Transverse colon (tissue), 4 donors: Measurements from ENCODE around the gene GDNF. TPM values are rescaled to one million over a fixed set of nuclear protein-coding genes. Genes with fewer than 3 reads are reported as not detected.
"Not testable (repeated sequence)": the region's sequence is repeated elsewhere in the genome, so short reads cannot be mapped to it uniquely, and the experiment has no call there.

Experiments
- DNase-seq: peaks from one replicate; pipeline ENCODE4 v3.0.0-alpha.2; 2019
- H3K27ac ChIP-seq, 4 donors: fragments of 200-600 bp; sonication (generic); 2 replicates each; pipeline ENCODE4 v1.5.1; 2016 to 2018; ENCODE audit warnings: inconsistent platforms in 4 of 4
- H3K27me3 ChIP-seq: fragments of 200-600 bp; sonication (generic); 2 replicates; pipeline ENCODE4 v1.5.1; 2017; ENCODE audit warnings: inconsistent platforms
- H3K36me3 ChIP-seq, 4 donors: fragments of 200-600 bp; sonication (generic); 2 replicates each; pipeline ENCODE4 v1.5.1; 2017 to 2019; ENCODE audit warnings: inconsistent platforms in 4 of 4
- H3K4me1 ChIP-seq, 4 donors: fragments of 200-600 bp; sonication (generic); 2 replicates each; pipeline ENCODE4 v1.5.1; 2017 to 2020; ENCODE audit warnings: inconsistent platforms in 4 of 4
- H3K4me3 ChIP-seq, 4 donors: fragments of 200-600 bp; sonication (generic); 1 replicate in 1 of 4; 2 replicates in 3 of 4; pipeline versions ENCODE4 v1.5.1 to v1.6.1; 2017 to 2019; ENCODE audit warnings: inconsistent platforms in 4 of 4
- H3K9me3 ChIP-seq, 2 donors: fragments of 200-600 bp; sonication (generic); 2 replicates each; pipeline ENCODE4 v1.5.1; 2017 to 2019; ENCODE audit warnings: inconsistent platforms in 2 of 2
- CTCF ChIP-seq, 5 experiments: fragments of 200-600 bp in 3 of 5; fragments of 450-650 bp in 2 of 5; sonication (generic) in 3 of 5; IDR thresholded peaks; 1 replicate in 2 of 5; 2 replicates in 3 of 5; pipeline ENCODE4 v1.5.1; 2016 to 2017; ENCODE audit warnings: antibody characterized with exemption in 5 of 5, inconsistent platforms in 3 of 5, mild to moderate bottlenecking in 2 of 5, moderate library complexity in 1 of 5
- EP300 ChIP-seq: sonication (generic); formaldehyde crosslinking; IDR thresholded peaks from one replicate; pipeline ENCODE4 v1.6.1; 2017; ENCODE audit warnings: antibody characterized with exemption, low read depth
- POLR2A ChIP-seq: fragments of 450-650 bp; IDR thresholded peaks from one replicate; pipeline ENCODE4 v1.6.1; 2016; ENCODE audit warnings: antibody characterized with exemption, mild to moderate bottlenecking, moderate library complexity
- POLR2AphosphoS5 ChIP-seq, 3 donors: sonication (generic); formaldehyde crosslinking; IDR thresholded peaks; one replicate each; pipeline ENCODE4 v1.6.1; 2016; ENCODE audit warnings: antibody characterized with exemption in 3 of 3
- WGBS, 2 donors: methylation state at CpG; one replicate each; pipeline ENCODE4 v1.1.5; 2018; ENCODE audit warnings: low coverage in 1 of 2; 5-methylcytosine and 5-hydroxymethylcytosine counted together
- in situ Hi-C, 4 donors: fragments of 200-750 bp; cut with MboI; loops; one replicate each; pipeline versions ENCODE4 v1.15.0 to v1.15.1; 2017; ENCODE audit warnings: low sequenced_read_pairs in 3 of 4, low pct_ligation_motif_present in 1 of 4, low pct_unique_long_range_greater_than_20kb in 1 of 4
- intact Hi-C: fragments of 100-400 bp; cut with DNase I; formaldehyde crosslinking; loops from one replicate; pipeline ENCODE4 v1.15.1; 2023; ENCODE audit warnings: low total_unique reads
- total RNA-seq, 4 donors: library from RNA; depleted of rRNA; stranded (reverse); fragments of >200 nt; gene quantifications; one replicate each; pipeline ENCODE4 v1.1.0, GENCODE V29; 2016

The GDNF gene
- total RNA-seq, 4 donors from 2014 or later: 0.80 to 2.4 (median 1.8) TPM

- H3K4me3 ChIP-seq: no peak overlapping the region
- no peak overlapping the region for H3K27ac ChIP-seq
- in situ Hi-C loops: no loop called here
- no peaks in the 10 kb centered on the region for H3K27me3 ChIP-seq
- WGBS, 2 donors: 47 to 49% methylated on average over 2 of the region's 2 CpGs
- H3K4me1 ChIP-seq: no peaks in the 10 kb centered on the region
- intact Hi-C loops: no loop called here
- no peak for DNase-seq
- no peak for TF ChIP-seq POLR2A
- TF ChIP-seq EP300: no peak
- TF ChIP-seq CTCF (IDR thresholded peaks at IDR 0.05): no peak
- no peak for TF ChIP-seq POLR2AphosphoS5 (IDR thresholded peaks at IDR 0.05)
- H3K9me3 ChIP-seq: no peaks in the 10 kb centered on the region
- no peaks in the 10 kb centered on the region for H3K36me3 ChIP-seq
These were observed 48.5 kb downstream of the GDNF start for GRCh38 chr5:37791321-37791720.

GRCh38 chr5:37789991-37790390 is 49.9 kb downstream of the GDNF start:
- 39 to 83% methylated on average over 1 to 2 of the region's 2 CpGs for WGBS, 2 donors
- Histone ChIP-seq H3K36me3 (no peaks in the 10 kb centered on the region), H3K9me3 (no peaks in the 10 kb centered on the region), H3K27me3 (no peaks in the 10 kb centered on the region), H3K4me1 (no peaks in the 10 kb centered on the region), H3K4me3 (no peak overlapping the region), H3K27ac (no peak overlapping the region)
- no peak for DNase-seq
- intact Hi-C loops: no loop called here
- in situ Hi-C loops: no loop called here
- TF ChIP-seq POLR2AphosphoS5 (IDR thresholded peaks at IDR 0.05): no peak
- no peak for TF ChIP-seq POLR2A

- TF ChIP-seq CTCF (IDR thresholded peaks at IDR 0.05): no peak
- TF ChIP-seq EP300: no peak
- TF ChIP-seq POLR2A: no peak
- no peak for TF ChIP-seq POLR2AphosphoS5 (IDR thresholded peaks at IDR 0.05)
- 82 to 87% methylated on average over 6 of the region's 6 CpGs for WGBS, 2 donors
- in situ Hi-C loops: no loop called here
- DNase-seq: no peak
- no peaks in the 10 kb centered on the region for H3K4me1 ChIP-seq
- H3K9me3 ChIP-seq: no peaks in the 10 kb centered on the region
- no peak overlapping the region for H3K27ac ChIP-seq
- H3K4me3 ChIP-seq: no peak overlapping the region
- H3K36me3 ChIP-seq: no peaks in the 10 kb centered on the region
- intact Hi-C loops: no loop called here
- no peaks in the 10 kb centered on the region for H3K27me3 ChIP-seq
These were observed 52.1 kb downstream of the GDNF start for GRCh38 chr5:37787742-37788141.

- no peak for DNase-seq
- intact Hi-C loops: no loop called here
- Histone ChIP-seq H3K27me3 (no peaks in the 10 kb centered on the region), H3K36me3 (no peaks in the 10 kb centered on the region), H3K4me1 (no peaks in the 10 kb centered on the region), H3K4me3 (no peak overlapping the region), H3K9me3 (no peaks in the 10 kb centered on the region), H3K27ac (no peak overlapping the region)
- TF ChIP-seq POLR2A: no peak
- TF ChIP-seq CTCF (IDR thresholded peaks at IDR 0.05): no peak
- WGBS, 2 donors: 83 to 97% methylated on average over 5 of the region's 5 CpGs
- in situ Hi-C loops: no loop called here
These were observed 52.9 kb downstream of the GDNF start for GRCh38 chr5:37786862-37787519.

GRCh38 chr5:37786416-37786815 is 53.4 kb downstream of the GDNF start:
- H3K4me1 ChIP-seq: no peaks in the 10 kb centered on the region
- DNase-seq: no peak
- no peaks in the 10 kb centered on the region for H3K27me3 ChIP-seq
- 77 to 82% methylated on average over 2 of the region's 2 CpGs for WGBS, 2 donors
- TF ChIP-seq POLR2A (no peak), CTCF (IDR thresholded peaks at IDR 0.05) (no peak), POLR2AphosphoS5 (IDR thresholded peaks at IDR 0.05) (no peak), EP300 (no peak)
- in situ Hi-C loops: no loop called here
- intact Hi-C loops: no loop called here
- H3K36me3 ChIP-seq: no peaks in the 10 kb centered on the region
- H3K9me3 ChIP-seq: no peaks in the 10 kb centered on the region
- no peak overlapping the region for H3K27ac ChIP-seq
- no peak overlapping the region for H3K4me3 ChIP-seq

- in situ Hi-C loops, H3K4me1 ChIP-seq, DNase-seq, H3K27me3 ChIP-seq, H3K4me3 ChIP-seq, H3K36me3 ChIP-seq, H3K27ac ChIP-seq, intact Hi-C loops, H3K9me3 ChIP-seq: not testable (repeated sequence)
- 89 to 92% methylated on average over 2 to 8 of the region's 8 CpGs for WGBS, 2 donors
These were observed 58.4 kb downstream of the GDNF start for GRCh38 chr5:37781409-37781808.
